Mucosa of stomach (tissue), 1 donor: ENCODE measurements around the gene DNAJB5.

Experiments
- H3K27me3 ChIP-seq: one replicate; pipeline ENCODE4 v1.7.0; 2013; ENCODE audit warnings: mild to moderate bottlenecking, low read length; ENCODE audit not compliant: control insufficient read depth, insufficient read depth
- H3K36me3 ChIP-seq: one replicate; pipeline ENCODE4 v1.7.0; 2013; ENCODE audit warnings: low read length; ENCODE audit not compliant: control insufficient read depth, insufficient read depth
- H3K4me1 ChIP-seq: one replicate; pipeline ENCODE4 v1.7.0; 2013; ENCODE audit warnings: mild to moderate bottlenecking, low read length; ENCODE audit not compliant: control insufficient read depth, insufficient read depth
- H3K4me3 ChIP-seq: one replicate; pipeline ENCODE4 v1.7.0; 2013; ENCODE audit warnings: low read length
- H3K9ac ChIP-seq: one replicate; pipeline ENCODE4 v1.7.0; 2013; ENCODE audit warnings: mild to moderate bottlenecking, low read length, moderate library complexity
- H3K9me3 ChIP-seq: one replicate; pipeline ENCODE4 v1.7.0; 2013; ENCODE audit warnings: mild to moderate bottlenecking, low read length, moderate library complexity; ENCODE audit not compliant: control insufficient read depth
- donor health status: Pancreatic carcinoma.

DNAJB5 gene

GRCh38 chr9:34987160-34987901, 2.2 kb upstream of the DNAJB5 start:
- Histone ChIP-seq H3K4me1 (peaks cover 11% of the 10 kb centered on the region), H3K9ac (no peak overlapping the region)

DNA sequence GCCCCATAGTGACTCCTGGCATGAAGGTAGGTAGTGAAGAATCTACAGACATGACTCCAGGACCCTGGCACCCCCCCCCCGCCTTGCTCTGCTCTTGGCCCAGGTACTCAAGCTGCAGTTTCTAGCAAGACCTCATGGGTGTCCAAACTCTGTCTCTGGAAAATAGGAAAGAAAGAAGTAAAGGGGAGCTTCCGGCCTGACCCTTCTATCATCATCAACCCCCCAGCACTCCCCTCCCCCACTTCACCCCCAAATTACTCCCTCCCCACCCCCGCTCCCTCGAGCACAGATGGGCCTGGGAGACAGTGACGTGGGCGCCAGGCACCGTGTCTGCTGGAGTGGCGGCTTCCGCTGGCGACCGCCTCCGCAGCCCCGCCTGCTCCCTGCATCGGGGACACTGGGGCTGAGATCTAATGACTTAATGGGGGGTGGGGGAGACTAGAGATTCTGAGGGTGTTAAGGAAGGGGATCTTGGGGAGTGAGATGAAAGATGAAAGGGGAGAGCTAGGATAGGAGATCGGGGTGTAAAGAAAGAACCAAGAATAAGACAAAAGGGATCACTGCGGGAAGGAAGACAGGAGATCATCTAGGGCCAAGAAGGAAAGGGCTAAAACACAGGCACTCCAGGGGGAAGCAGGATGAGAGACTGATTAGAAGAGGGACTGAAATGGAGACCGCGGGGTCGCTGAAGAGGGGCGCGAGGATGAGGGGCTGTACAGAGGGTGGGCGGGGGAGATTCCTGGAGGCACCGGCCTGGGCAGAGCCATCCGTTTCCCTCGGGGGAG, 1.1 kb upstream of the DNAJB5 start:
- Histone ChIP-seq H3K36me3 (no peaks in the 10 kb centered on the region), H3K9ac (peak overlapping the region; percentile 62), H3K27me3 (peaks cover 7% of the 10 kb centered on the region), H3K9me3 (no peaks in the 10 kb centered on the region), H3K4me1 (peaks cover 20% of the 10 kb centered on the region), H3K4me3 (peak overlapping the region; percentile 47)

More at GRCh38 chr9:34987160-34987901, 2.2 kb upstream of the DNAJB5 start:
- Histone ChIP-seq H3K4me3 (no peak overlapping the region), H3K9me3 (no peaks in the 10 kb centered on the region), H3K36me3 (no peaks in the 10 kb centered on the region), H3K27me3 (peaks cover 7% of the 10 kb centered on the region)

GRCh38 chr9:34989946-34990635, 546 bp downstream of the DNAJB5 start:
- Histone ChIP-seq H3K36me3 (no peaks in the 10 kb centered on the region), H3K4me1 (peaks cover 35% of the 10 kb centered on the region), H3K9me3 (no peaks in the 10 kb centered on the region), H3K27me3 (peaks cover 3% of the 10 kb centered on the region), H3K4me3 (peak overlapping the region; percentile 67), H3K9ac (peak overlapping the region; percentile 68)

- Histone ChIP-seq H3K4me1 (peaks cover 35% of the 10 kb centered on the region), H3K27me3 (peaks cover 3% of the 10 kb centered on the region), H3K4me3 (no peak overlapping the region), H3K36me3 (no peaks in the 10 kb centered on the region), H3K9ac (peak overlapping the region; percentile 68), H3K9me3 (no peaks in the 10 kb centered on the region)
Measured at GRCh38 chr9:34990908-34991606, 1.5 kb downstream of the DNAJB5 start.

DNA sequence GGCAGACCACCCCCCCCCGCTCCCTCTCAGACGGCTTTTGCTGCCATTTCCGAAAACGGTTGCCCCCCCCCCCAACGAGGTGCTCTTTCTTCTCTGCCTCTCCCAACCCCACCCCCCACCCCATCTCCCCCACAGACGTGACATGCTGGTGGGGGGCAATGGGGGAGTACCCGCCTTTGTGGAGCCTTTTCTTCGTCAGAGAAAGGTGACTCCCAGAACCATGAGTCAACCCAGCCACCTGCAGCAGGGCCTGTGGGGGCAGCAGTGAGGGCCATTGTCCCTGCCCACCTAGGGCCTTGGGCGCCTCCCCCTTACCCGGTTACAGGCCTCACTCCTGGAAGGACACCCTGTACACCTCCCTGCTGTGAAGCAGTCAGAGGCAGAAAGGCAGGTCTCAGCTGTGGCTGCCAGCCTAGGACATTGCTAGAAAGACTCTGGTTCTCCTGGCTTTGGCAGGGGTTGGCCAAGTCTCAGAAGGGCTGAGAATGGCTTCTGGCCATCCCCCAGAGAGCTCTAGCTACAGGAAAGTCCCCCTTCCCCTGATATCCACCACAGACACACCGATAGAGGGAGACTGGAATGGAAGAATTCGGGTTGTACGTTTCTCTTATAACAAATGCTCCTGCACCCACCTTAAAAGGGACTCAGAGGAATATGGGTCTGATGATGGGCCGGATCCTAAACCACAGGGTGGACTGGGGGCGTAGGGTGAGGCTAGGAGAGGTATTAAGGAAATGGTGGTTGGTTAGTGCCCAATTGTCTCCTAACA, 2.2 kb downstream of the DNAJB5 start:
- Histone ChIP-seq H3K36me3 (no peaks in the 10 kb centered on the region), H3K9ac (peak overlapping the region; percentile 49), H3K4me1 (peaks cover 35% of the 10 kb centered on the region), H3K9me3 (no peaks in the 10 kb centered on the region), H3K4me3 (no peak overlapping the region), H3K27me3 (peaks cover 3% of the 10 kb centered on the region)

- no peak overlapping the region for H3K4me3 ChIP-seq
- no peaks in the 10 kb centered on the region for H3K36me3 ChIP-seq
- H3K9me3 ChIP-seq: no peaks in the 10 kb centered on the region
- peak overlapping the region; percentile 49 for H3K9ac ChIP-seq
- H3K4me1 ChIP-seq: peaks cover 31% of the 10 kb centered on the region
- H3K27me3 ChIP-seq: peaks cover 3% of the 10 kb centered on the region
Measured at GRCh38 chr9:34992376-34992951, 2.9 kb downstream of the DNAJB5 start.

GRCh38 chr9:34993502-34994259, 4.1 kb downstream of the DNAJB5 start:
- peaks cover 29% of the 10 kb centered on the region for H3K4me1 ChIP-seq

DNA sequence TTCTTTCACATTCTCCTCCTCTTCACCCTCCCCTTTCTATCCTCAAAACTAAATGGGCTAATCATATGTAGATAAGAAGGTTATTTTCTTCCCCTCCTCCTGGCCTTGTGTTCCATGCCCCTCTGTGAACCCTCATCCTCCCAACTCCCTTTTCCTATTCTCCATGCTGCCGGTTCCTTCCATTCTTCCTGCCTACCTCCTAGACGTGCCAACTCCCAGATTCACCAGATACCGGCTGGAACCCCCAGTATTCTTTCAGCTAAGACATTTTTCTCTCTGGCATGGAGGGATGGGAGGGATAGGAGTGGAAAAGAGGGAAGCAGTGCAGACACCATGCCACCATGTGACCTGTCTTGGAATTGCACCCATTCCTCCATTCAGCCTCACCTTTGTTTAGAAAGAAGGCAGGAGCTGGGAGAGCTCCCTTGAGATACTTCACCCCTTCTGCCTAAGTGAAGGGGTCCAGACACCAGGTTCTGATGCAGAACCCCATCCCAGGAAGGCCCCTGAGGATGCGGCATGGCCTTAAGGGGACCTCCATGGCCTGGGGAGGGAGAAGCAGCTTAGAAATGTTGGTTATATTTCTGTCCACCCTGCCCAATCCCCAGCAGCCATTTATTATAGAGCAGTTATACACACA, 4.8 kb downstream of the DNAJB5 start:
- Histone ChIP-seq H3K27me3 (no peaks in the 10 kb centered on the region), H3K9ac (peak overlapping the region; percentile 49)

More at GRCh38 chr9:34993502-34994259, 4.1 kb downstream of the DNAJB5 start:
- H3K4me3 ChIP-seq: no peak overlapping the region
- no peaks in the 10 kb centered on the region for H3K9me3 ChIP-seq
- no peaks in the 10 kb centered on the region for H3K36me3 ChIP-seq
- H3K9ac ChIP-seq: peak overlapping the region; percentile 49
- H3K27me3 ChIP-seq: no peaks in the 10 kb centered on the region

DNA sequence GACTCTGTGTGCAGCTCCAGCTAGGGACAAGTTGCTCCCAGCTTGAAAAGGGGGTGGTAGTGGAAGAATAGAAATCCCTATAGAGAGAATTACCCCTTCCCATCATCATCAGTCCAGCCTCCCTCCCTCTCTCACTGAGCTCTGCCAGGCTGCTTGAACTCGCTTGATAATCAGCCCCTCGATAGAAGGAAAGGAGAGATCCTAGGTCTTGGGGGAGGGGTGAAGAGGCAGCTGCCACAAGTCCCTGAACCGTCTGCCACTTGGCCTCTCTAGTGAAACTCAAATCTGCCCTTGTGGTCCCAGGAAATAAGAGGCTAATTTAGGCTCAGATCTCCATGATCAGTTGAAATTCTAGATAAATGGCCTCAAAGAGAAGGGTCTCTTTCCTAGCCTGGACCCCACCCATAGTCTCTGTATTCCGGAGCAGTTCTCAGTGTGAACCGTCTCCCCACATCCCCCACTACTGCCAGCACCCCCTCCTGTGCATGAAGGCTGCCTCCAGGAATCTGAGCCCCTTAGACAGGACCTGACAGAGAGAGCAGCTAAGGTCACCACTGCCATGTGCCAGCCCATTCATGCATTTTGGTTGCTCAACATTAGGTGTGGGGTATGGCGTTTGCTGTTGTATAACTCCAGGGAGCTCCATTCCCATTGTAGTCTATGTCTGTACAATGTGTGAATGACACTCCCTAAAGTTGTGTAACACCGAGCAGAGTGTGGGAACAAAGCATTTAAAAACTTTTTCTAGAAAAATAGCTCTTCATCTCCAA, 5.5 kb downstream of the DNAJB5 start:
- peak overlapping the region; percentile 49 for H3K9ac ChIP-seq
- no peaks in the 10 kb centered on the region for H3K27me3 ChIP-seq
- H3K4me3 ChIP-seq: no peak overlapping the region
- H3K4me1 ChIP-seq: peaks cover 29% of the 10 kb centered on the region
- H3K36me3 ChIP-seq: no peaks in the 10 kb centered on the region
- H3K9me3 ChIP-seq: no peaks in the 10 kb centered on the region

More for the DNA sequence above, 4.8 kb downstream of the DNAJB5 start:
- H3K4me1 ChIP-seq: peaks cover 29% of the 10 kb centered on the region
- no peaks in the 10 kb centered on the region for H3K9me3 ChIP-seq
- no peaks in the 10 kb centered on the region for H3K36me3 ChIP-seq
- no peak overlapping the region for H3K4me3 ChIP-seq
